ENCODE data around the gene TTC14. TPM values are rescaled to one million over a fixed set of nuclear protein-coding genes. Genes with fewer than 3 reads are reported as not detected.

TTC14 gene
- polyA plus RNA-seq, 1 experiment = 48.6 TPM

- H3K27me3 ChIP-seq (ENCODE audit: control insufficient read depth, insufficient read depth, low read length) = no peaks in the 10 kb centered on the region
These were observed 54.4 kb downstream of the TTC14 start for GRCh38 chr3:180656406-180656805.

GRCh38 chr3:180657094-180657493 is 55.1 kb downstream of the TTC14 start:
- ChIA-PET CTCF (no interaction called here), POLR2A (no interaction called here)
- Histone ChIP-seq H3K27me3 (ENCODE audit: control insufficient read depth, insufficient read depth, low read length) (no peaks in the 10 kb centered on the region), H3K4me3 (ENCODE audit: low read depth, low read length) (no peak overlapping the region), H3K9me3 (ENCODE audit: control insufficient read depth, insufficient read depth, low read length) (no peaks in the 10 kb centered on the region), H3K27ac (ENCODE audit: low read depth, low read length) (no peak overlapping the region)
- no peak for TF ChIP-seq CTCF (IDR thresholded peaks at IDR 0.05; ENCODE audit: low read depth, low read length)
- DNase-seq (ENCODE audit: low read depth, low spot score) = no peak

More at GRCh38 chr3:180656406-180656805, 54.4 kb downstream of the TTC14 start:
- DNase-seq (ENCODE audit: low read depth, low spot score) = no peak
- no peaks in the 10 kb centered on the region for H3K9me3 ChIP-seq (ENCODE audit: control insufficient read depth, insufficient read depth, low read length)
- no peak overlapping the region for H3K27ac ChIP-seq (ENCODE audit: low read depth, low read length)
- ChIA-PET POLR2A (no interaction called here), CTCF (no interaction called here)
- no peak overlapping the region for H3K4me3 ChIP-seq (ENCODE audit: low read depth, low read length)
- no peak for TF ChIP-seq CTCF (IDR thresholded peaks at IDR 0.05; ENCODE audit: low read depth, low read length)

Small RNA genes within 50 kb of the gene (small RNA-seq; reads per million reads assigned to genes)
- gene AC068298.1 (ENCODE audit: insufficient read length, low read depth) (not detected), gene RNU6-486P (ENCODE audit: insufficient read length, low read depth) (not detected)

Other genes starting within 250 kb of the TTC14 start
- not detected in 2 replicates for gene CCDC39, start 77.3 kb downstream of the TTC14 start, polyA plus RNA-seq (2011; rRNA removed)